HG03175 (cell line): ENCODE measurements around the gene PDXDC1.
"Not testable (repeated sequence)": the region's sequence is repeated elsewhere in the genome, so short reads cannot be mapped to it uniquely, and the experiment has no call there.

ENCODE experiments used
- ATAC-seq: cut with Tn5 transposase; IDR thresholded peaks from one replicate; pipeline ENCODE4 v1.9.1; 2021; ENCODE audit warnings: mild to moderate bottlenecking, moderate library complexity; ENCODE audit not compliant: unreplicated experiment

The PDXDC1 gene

DNA sequence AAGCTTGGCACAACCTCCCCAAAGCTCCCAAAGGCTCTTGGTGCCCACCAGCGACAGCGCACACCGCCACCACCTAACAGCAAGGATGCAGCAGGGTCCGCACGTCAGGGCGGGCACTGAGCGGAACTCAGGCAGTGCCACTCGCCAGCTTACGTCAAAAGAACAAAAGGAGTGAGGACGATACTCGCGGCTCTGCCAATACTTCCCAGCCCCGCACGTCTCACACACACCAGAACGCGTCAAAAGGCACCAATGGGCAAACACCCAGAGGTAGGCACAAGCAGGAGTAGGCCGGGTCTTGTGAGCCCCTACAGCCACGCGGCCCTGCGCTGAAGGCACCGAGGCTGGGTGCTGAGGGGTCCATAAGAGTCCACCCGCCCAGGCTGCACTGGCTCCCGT, 171.4 kb downstream of the PDXDC1 start:
- not testable (repeated sequence) for ATAC-seq

DNA sequence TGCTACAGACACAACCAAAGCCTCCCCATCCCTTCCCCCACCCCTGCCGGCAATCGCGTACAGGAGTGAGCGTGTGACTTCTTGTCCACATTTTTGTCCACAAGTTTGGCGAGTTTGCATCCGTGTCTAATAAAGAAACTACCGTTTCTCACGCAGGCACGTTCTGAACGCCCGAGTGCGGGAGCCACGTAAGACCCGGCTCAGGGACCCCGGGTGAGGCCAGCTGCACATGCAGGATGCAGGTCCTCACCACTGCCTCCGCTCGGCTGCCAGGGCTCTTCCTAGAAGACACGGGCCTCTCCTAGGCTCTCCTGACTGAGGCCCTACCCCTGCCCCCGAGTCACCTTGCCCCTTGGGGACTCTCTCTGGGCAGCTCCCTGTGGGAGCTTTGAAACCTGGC, 174.0 kb downstream of the PDXDC1 start:
- not testable (repeated sequence) for ATAC-seq

DNA sequence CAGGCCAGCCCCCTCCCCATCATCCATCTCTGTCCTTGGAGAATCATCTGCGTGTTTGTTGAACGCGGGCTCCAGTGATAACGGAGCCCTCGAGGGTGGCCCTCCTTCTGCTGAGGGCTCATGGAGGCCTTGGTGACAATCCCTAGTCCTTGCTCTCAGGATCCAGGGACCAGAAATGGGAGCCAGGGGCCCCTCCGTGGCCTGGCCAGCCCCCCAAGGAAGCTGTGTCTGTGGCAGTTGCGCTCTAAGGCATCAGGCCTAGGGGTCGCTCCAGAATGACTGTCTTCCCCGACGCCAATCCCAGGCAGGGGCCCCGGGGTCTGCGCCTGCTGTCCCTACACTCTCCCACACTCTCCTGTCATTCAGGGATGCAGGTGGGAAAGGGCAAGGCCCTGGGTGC, 174.4 kb downstream of the PDXDC1 start:
- not testable (repeated sequence) for ATAC-seq

DNA sequence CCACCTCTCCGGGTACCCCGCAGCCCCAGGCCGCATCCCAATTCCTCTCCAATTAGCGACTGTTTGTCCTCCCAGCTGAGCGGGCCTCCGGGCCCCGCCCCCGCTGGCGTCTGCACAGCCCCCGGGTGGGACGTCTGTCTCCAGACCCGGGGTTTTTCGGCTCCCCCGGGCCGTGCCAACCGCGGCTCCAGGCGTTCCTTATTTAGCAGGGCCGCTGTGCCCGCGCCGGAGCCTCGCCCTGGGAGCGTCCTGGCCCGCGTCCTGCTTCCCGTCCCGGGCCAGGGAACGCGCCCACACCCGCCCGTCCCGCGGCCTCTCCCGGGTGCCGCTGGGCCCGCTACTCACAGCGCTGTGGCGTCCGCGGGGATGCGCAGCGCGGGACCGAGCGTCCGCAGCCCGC, 179.2 kb downstream of the PDXDC1 start:
- ATAC-seq, result not testable (repeated sequence)

DNA sequence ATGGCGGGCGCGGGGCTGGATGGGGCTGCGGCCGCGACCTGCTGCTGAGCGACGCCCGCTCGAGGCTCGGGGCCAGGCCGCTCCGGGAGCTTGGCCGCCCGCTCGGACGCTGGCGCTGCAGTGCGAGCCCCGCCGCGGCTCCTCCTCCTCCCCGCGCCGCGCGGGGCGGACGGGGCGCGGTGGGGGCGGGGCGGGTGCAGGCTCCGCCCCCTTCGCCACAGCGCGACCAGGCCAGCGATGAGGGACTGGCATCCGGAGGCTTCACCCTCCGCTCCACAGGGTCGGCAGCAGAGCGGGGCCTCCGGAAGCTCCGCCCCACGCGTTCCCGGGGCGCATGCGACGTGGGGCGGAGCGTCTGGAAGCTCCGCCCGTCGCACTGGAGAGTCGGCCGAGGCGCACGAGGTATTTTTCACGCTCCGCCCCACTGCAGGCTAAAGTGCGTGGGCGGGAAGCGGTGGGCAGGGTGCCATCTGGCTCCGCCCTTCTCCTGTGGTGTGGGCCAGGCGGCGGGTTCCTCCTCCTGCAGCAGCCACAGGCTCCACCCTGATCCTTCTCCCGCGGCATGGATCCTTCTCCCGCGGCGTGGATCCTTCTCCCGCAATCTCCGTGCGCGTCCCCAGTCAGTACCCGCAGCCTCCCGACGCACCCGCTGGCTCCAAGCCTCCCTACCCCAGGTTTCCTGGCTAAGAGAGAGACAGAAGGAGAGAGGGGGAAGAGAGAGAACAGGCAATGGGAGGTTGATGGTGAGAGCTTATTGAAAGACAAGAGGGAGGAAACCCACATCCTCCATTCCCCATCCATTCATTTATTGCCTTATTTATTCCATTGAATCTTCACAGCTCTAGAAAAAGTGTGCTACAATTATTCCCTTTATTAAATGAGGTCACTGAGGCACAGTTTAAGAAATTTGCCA, 180.1 kb downstream of the PDXDC1 start:
- ATAC-seq, result not testable (repeated sequence)

DNA sequence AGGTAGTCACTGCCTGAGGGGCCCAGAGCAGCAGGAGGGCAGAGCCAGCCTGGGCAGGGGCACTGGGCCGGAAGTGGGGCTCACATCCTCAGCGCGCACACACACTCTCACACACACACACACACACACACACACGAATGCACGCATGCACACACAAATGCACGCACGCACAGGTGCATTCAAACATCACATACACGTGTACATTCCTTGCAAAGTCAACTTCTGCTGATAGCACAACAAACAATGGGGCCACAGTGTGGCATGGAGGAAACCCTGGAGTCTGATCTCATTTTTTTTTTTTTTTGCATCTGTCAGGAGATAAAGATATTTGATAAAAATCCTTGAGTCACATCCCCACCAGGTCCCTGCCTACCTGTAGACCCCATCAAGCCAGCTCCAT, 182.8 kb downstream of the PDXDC1 start:
- ATAC-seq, result not testable (repeated sequence)

DNA sequence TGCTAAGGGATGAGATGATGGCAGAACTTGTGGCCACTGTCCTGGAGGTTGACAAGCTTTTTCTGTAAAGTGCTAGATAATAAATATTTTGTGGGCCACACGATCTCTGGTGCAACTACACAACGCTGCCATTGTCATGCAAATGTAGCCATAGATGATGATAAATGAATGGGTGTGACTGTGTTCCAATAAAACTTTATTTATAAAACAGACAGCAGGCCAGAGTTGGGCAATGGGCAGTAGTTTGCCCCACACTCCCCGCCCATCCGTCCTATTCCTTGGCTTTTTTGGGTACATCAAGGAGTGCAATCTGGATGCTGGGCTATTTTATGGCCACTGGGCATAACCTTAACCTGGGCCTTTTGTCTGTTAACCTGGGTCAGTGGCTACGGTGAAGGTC, 184.8 kb downstream of the PDXDC1 start:
- ATAC-seq, result not testable (repeated sequence)

DNA sequence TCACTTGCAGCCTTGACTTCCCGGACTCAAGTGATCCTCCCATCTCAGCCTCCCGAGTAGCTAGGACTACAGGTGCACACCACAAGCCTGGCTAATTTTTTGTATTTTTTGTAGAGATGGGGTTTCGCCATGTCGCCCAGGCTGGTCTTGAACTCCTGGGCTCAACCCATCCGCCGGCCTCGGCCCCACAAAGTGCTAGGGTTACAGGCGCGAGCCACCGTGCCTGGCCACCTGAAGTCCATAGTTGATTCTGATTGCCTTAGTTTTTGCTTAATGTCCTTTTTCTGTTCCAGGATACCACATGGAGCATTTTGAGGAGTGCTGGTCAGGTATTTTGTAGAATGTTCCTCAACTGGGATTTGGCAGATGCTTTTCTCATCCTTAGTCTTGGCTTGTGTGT, 185.7 kb downstream of the PDXDC1 start:
- ATAC-seq, result not testable (repeated sequence)

DNA sequence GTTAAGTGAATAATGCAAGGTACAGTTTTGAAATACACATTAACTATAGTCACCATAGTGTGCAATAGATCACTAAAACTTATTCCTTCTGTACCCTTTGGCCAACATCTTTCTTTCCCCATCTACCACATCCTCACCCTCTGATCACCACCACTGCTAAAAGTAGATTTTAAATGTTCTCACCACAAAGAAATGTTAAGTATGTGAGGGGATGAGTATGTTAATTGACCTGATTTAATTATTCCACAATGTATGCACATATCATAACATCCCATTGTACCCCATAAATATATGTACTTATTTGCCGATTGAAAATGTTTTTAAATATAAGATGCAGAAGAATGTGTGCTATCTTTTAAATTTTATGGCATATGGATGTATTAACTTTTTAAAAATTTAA, 188.2 kb downstream of the PDXDC1 start:
- ATAC-seq, result not testable (repeated sequence)

DNA sequence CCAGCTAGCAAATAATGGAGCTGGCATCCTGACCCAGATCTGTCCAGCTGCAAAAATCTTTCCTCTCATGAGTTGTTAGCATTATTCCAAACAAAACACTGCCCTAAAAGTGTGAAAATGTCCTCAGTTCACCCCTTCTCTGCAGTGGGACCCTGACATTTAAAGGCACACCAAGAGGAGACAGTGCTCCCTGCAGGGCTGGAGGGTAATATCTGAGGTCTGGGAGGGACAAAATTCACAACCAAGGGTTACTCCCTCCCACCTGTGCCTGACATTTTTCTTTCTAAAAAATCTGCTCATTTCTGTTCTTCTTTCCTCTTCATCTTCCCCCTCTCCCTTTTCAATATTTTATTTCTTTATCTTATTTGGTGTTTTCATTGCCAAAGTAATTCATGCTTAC, 191.4 kb downstream of the PDXDC1 start:
- not testable (repeated sequence) for ATAC-seq

DNA sequence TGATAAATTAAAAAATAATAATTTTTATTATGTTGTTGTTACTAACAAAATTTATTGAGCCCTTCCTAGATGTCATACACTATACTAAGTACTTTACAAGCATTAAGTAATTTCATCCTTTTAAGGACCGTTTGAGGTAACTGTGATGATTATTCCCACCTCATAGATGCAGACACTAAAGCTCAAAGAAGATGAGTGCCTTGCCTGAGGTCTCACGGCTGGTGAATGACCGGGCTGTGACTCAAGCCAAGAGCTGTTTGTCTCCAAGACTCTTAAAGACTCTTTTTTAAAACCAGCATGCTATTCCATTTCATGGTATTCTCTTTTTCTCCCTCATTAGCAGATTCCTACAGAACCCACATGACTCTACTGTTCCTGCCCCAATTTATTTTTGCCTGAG, 193.5 kb downstream of the PDXDC1 start:
- ATAC-seq, result not testable (repeated sequence)

DNA sequence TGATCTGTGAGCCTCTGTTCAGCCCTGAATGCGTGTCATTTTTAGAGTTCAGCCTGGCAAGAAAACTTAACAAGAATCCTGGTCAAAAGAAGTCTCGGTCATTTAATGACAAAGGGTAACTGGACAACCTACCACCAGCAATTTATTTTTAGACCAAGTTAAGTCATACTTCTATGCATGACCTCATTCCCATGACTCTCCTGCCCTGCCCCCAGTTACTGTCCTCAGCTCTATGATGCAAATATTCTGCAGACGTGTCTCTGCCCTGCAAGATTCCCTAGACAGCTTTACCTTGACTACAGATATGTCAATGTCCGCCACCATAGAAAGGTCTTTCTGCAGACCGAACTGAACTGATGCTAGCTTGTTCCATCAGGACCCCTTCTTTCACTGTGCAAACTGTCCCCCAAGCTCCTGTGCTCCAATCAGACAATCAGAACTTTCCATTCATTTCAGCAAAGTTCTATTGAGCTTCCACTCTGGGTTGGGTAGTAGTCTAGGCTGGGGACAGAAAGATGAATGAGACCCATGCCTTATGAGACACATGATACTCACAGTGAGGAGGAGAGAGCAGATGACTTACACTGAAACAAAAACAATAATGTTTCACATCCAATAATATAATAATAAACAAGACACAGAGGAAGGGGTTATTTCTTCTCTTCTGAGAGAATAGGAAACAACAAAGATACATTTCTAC, 194.3 kb downstream of the PDXDC1 start:
- not testable (repeated sequence) for ATAC-seq

DNA sequence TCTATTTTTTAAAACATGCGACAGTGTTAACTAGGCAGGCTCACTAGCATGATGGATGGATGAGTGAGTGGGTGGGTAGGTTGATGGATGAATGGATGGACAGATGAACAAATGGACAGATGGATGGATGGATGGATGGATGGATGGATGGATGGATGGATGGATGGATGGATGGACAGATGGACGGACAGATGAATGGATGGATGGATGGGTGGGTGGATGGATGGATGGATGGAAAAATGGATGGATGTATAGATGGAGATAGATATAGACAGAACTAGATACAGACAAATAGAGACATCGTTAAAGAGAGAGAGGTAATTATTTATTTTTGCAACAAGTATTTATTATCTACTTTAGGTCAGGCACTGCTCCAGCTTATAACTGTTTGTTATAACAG, 205.1 kb downstream of the PDXDC1 start:
- not testable (repeated sequence) for ATAC-seq

DNA sequence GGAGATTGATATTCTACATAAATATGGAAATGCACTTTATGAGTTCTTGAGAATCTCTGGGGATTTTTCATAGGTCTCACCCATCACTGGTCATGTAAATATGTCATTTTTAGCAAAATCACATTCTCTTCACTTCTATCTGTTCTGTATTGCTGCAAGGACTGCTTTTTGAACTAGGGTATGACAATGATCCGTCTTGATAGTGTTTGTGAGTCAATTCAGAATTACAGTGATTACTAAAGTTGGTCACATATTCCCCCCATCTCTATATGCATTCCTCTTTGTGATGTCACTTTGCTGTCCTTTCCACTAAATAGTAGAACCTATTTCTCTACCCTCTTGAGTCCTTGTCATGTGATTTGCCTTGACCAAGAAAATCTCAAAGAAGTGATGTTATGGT, 206.1 kb downstream of the PDXDC1 start:
- ATAC-seq, result not testable (repeated sequence)

DNA sequence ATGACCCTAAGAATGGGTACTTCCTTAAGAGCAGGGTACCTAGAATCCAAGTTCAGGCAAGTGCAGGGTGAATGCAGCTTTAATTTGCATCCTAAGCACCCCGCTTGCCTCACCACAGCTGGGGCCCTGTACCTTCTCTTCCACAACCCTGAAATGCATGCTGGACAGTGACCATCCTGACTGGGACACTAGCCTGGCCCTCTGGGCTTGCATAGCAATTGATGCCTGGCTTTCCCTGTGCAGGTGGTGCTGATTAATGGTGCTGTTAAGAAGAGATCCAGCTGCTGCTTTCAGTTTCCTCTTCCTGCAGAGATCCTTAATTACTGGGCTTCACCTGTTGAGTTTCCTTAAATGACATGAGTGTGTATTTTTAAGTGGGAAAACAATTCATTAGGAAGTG, 209.2 kb downstream of the PDXDC1 start:
- not testable (repeated sequence) for ATAC-seq
